ENCODE measurements around the gene KCNH3. TPM values are rescaled to one million over a fixed set of nuclear protein-coding genes. Genes with fewer than 3 reads are reported as not detected.

KCNH3 gene
- total RNA-seq, 4 donors from 2014 or later = not detected

- no peak for TF ChIP-seq CTCF (IDR thresholded peaks at IDR 0.05; ENCODE audit: low read depth)
These were observed 26.8 kb downstream of the KCNH3 start for GRCh38 chr12:49565406-49566265.

- TF ChIP-seq CTCF (IDR thresholded peaks at IDR 0.05; ENCODE audit: low read depth) = no peak
These were observed 27.5 kb downstream of the KCNH3 start for GRCh38 chr12:49566361-49566760.

GRCh38 chr12:49567302-49567610 is 28.4 kb downstream of the KCNH3 start:
- TF ChIP-seq CTCF (IDR thresholded peaks at IDR 0.05; ENCODE audit: low read depth) = no peak

- no peak for TF ChIP-seq CTCF (IDR thresholded peaks at IDR 0.05; ENCODE audit: low read depth)
These were observed 29.0 kb downstream of the KCNH3 start, which contains the start of gene MCRS1 for GRCh38 chr12:49567611-49568441. MCRS1 (minus strand) TSS chr12:49568142; CDS start chr12:49566731, 1,411 bp downstream.

- TF ChIP-seq CTCF (IDR thresholded peaks at IDR 0.05; ENCODE audit: low read depth) = no peak
These were observed 29.8 kb downstream of the KCNH3 start for GRCh38 chr12:49568442-49569162.

- TF ChIP-seq CTCF (IDR thresholded peaks at IDR 0.05; ENCODE audit: low read depth) = no peak
These were observed 38.9 kb downstream of the KCNH3 start for GRCh38 chr12:49577589-49578315.
